ENCODE measurements around the gene PRPF18. TPM values are rescaled to one million over a fixed set of nuclear protein-coding genes. Genes with fewer than 3 reads are reported as not detected.

PRPF18 gene
- total RNA-seq, 1 donor from 2014 or later = 14.0 TPM

Other genes with a start within 250 kb of the PRPF18 start
- 30.4 TPM for gene SEPHS1, start 238.7 kb upstream of the PRPF18 start, total RNA-seq
- 14.0 TPM for gene BEND7, start 58.0 kb upstream of the PRPF18 start, total RNA-seq